22Rv1 (cell line): ENCODE results near the gene DPH3.

Experiments used
- H3K27ac ChIP-seq: fragments of 450-650 bp; 2 replicates; pipeline ENCODE4 v1.5.1; 2017
- ZFX ChIP-seq: fragments of 450-650 bp; IDR thresholded peaks from 2 replicates; pipeline ENCODE4 v1.6.1; 2017; ENCODE audit warnings: antibody characterized with exemption, borderline replicate concordance
- TF ChIP-seq, protein P1 (sequence below): fragments of 450-650 bp; IDR thresholded peaks from 2 replicates; pipeline ENCODE4 v1.5.1; 2017; ENCODE audit warnings: mild to moderate bottlenecking

Gene DPH3

DNA sequence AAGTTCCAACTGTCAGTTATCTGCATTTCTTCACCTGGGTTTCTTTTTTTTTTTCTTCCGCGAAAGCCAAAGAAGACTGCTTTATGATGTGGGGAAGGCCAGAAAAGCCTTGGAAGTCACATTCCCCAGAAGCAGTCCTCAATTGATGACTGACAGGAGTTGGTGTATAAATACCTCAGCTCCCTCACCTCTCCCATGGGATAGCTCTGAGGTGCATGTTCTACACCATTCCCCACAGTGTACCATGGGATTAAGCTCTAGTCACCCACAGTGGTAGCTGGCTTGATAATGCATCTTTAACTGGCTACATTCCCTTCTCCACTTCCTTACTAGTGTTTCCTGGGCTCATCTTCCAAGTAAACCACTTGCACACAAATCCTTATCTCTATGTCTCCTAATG lies 30.5 kb downstream of the DPH3 start:
- TF ChIP-seq ZFX: no peak
- no peak overlapping the region for H3K27ac ChIP-seq

DNA sequence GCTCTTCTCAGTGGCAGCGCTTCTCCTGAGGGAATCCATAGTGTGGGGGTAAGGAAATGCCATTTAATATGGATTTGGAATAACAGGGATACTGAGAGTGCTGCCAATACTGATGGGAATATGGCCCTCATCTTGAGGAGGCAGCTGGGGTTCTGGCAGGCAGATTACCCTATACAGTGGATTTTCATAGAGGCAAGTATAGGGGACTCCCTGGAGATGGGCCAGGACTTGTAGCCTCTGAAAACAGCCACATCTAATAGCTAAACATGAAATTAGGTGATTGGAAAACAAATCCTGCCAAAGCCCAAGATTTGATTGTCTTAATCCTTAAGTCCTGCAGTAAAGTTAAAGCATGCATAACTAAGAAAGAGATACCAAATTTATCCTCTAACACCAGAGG lies 30.9 kb downstream of the DPH3 start:
- H3K27ac ChIP-seq: no peak overlapping the region
- TF ChIP-seq, protein P1, sequence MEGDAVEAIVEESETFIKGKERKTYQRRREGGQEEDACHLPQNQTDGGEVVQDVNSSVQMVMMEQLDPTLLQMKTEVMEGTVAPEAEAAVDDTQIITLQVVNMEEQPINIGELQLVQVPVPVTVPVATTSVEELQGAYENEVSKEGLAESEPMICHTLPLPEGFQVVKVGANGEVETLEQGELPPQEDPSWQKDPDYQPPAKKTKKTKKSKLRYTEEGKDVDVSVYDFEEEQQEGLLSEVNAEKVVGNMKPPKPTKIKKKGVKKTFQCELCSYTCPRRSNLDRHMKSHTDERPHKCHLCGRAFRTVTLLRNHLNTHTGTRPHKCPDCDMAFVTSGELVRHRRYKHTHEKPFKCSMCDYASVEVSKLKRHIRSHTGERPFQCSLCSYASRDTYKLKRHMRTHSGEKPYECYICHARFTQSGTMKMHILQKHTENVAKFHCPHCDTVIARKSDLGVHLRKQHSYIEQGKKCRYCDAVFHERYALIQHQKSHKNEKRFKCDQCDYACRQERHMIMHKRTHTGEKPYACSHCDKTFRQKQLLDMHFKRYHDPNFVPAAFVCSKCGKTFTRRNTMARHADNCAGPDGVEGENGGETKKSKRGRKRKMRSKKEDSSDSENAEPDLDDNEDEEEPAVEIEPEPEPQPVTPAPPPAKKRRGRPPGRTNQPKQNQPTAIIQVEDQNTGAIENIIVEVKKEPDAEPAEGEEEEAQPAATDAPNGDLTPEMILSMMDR: no peak
- TF ChIP-seq ZFX: no peak

DNA sequence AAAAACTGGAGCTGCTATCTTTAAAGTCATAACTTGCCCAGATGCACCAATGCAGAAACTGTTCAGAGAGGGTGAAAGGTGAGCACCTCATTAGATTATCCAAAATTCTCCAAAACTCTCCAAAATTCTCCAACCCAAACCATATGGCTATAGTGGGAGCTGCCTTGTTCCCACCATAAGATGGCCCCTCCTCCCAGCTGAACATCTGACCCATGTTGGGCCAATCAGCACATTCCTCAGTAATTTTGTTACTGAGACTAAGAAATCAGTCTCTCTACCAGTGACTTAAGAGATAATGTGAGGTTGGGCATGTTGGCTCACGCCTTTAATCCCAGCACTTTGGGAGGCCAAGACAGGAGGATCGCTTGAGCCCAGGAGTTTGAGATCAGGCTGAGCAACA lies 32.8 kb downstream of the DPH3 start:
- H3K27ac ChIP-seq: no peak overlapping the region
- TF ChIP-seq ZFX: no peak
- TF ChIP-seq, protein P1: no peak

DNA sequence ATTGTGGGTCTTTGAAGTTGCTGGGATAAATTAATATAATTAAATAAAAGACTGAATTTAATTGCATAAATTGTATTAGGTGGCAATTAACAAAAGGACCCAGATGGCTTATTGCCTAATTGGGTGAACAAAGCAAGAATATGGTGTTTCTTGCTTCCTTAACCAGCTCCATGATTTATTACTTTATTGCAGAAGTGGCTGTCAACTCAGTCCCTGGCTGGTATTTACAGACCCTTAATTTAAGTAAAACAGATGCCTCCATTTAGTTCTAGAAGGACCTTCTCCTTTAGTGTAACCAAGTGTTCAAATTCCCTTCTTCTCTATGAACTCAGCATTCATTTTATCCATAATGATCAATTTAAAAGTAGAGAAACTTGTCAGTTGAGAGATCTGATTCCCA lies 35.1 kb downstream of the DPH3 start:
- H3K27ac ChIP-seq: no peak overlapping the region
- no peak for TF ChIP-seq ZFX
- TF ChIP-seq, protein P1: no peak

DNA sequence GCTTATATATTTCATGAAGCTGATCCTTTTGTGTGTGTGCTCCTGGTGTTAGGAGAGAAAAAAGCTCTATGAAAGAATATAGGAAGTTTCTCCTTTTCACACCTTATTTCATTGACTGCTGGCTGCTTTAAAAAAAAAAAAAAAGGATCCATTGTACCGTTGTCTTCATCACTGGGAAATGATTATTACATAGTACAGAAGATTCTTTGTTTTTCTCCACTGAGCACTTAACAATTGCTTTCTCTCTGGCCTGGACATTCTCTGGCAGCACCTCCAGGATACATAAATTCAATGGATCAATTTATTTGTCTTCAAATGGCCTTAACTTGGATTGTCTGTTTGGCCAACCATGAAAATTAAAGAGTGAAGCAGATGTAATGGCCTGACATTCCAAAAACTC lies 37.2 kb downstream of the DPH3 start:
- TF ChIP-seq ZFX: no peak
- TF ChIP-seq, protein P1: no peak
- H3K27ac ChIP-seq: no peak overlapping the region

DNA sequence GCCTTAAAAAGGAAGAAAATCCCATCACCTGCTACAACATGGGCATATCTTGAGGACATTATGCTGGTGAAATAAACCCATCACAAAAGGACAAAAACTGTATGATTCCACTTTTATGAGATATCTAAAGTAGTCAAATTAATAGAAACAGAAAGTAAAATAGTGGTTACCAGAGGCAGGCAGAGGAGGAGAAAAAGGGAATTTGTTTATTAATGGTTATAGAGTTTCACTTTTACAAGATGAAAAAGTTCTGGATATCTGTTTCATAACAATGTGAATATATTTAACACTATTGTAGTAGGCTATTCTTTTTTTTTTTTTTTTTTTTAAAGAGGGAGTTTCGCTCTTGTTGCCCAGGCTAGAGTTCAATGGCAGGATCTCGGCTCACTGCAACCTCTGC lies 40.4 kb downstream of the DPH3 start:
- no peak for TF ChIP-seq ZFX
- TF ChIP-seq, protein P1: no peak
- no peak overlapping the region for H3K27ac ChIP-seq

DNA sequence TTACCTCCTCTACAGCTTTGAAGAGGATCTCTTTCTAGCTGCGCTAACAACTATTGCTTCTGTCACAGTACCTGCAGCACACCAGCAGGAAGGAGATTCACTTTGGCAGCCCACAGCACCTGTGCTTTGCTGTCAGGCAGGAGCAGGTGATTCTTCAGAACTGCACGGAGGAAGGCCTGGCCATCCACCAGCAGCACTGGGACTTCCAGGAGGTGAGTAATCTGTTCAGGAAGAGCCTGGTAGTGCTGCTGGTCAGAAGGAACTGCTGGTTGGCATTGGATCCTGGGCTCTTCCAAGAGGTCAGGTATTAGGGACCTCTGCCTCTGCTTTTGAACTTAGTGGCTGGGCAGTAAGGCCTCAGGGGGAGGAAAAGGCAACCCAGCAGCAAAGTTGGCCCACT lies 42.2 kb downstream of the DPH3 start:
- no peak overlapping the region for H3K27ac ChIP-seq
- TF ChIP-seq, protein P1: no peak
- TF ChIP-seq ZFX: no peak

DNA sequence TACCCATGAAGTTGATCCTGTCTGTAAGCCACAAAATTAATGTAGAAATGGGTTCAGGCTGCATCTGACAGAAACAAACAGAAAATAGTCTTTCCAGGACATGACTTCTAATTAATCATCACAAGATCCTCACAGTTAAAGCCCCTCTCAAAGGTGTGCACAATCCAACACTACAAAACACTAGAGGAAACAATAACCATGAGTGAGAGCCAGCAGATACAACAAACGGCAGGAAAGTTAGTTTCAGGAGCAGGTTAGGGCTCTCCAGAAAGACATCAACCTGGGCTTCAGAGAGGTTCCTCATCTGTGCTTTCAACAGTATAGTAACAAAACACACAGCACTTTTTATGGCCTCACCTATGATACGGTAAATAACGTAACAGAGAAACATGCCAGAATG lies 42.8 kb downstream of the DPH3 start:
- H3K27ac ChIP-seq: no peak overlapping the region
- no peak for TF ChIP-seq ZFX
- TF ChIP-seq, protein P1: no peak
